ENCODE results near the gene SMPX. TPM values are rescaled to one million over a fixed set of nuclear protein-coding genes. Genes with fewer than 3 reads are reported as not detected.
A peak's percentile ranks its signal among the peaks of the same experiment; 100 is the strongest.

Gene SMPX
- total RNA-seq, 1 experiment from 2014 or later: 16.8 TPM

- no peak for DNase-seq
- Histone ChIP-seq H3K36me3 (no peaks in the 10 kb centered on the region), H3K4me1 (peaks cover 33% of the 10 kb centered on the region), H3K4me3 (no peak overlapping the region), H3K27ac (no peak overlapping the region), H3K9me3 (replicated peaks) (no peaks in the 10 kb centered on the region), H3K27me3 (no peaks in the 10 kb centered on the region)
Observed at GRCh38 chrX:21735768-21736127, 22.2 kb downstream of the SMPX start.

GRCh38 chrX:21735038-21735767 is 22.7 kb downstream of the SMPX start:
- H3K9me3 ChIP-seq (replicated peaks): no peaks in the 10 kb centered on the region
- H3K36me3 ChIP-seq: no peaks in the 10 kb centered on the region
- H3K4me1 ChIP-seq: peaks cover 27% of the 10 kb centered on the region
- no peaks in the 10 kb centered on the region for H3K27me3 ChIP-seq
- no peak overlapping the region for H3K4me3 ChIP-seq
- no peak overlapping the region for H3K27ac ChIP-seq
- DNase-seq: no peak

DNA sequence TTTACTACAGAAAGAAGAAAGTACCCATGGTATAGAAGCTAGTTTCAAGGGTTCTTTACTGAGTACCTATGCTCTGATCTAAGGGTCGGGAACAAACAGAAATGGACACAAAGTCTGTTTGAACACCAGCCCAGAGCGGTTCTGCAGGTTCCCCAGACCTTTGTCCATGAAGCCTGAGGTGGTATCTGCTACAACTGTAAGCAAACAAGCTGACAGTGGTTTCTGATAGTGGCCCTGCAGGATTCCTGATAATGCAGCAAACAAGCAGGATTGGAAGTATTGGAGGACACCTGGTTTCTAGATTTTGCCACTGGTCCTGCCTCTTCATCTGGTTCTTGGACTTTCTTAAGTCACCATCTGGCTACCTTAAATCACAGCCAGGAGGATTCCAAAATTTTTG is 23.7 kb downstream of the SMPX start:
- DNase-seq: no peak
- H3K27ac ChIP-seq: no peak overlapping the region

GRCh38 chrX:21733705-21734104 is 24.2 kb downstream of the SMPX start:
- Histone ChIP-seq H3K36me3 (no peaks in the 10 kb centered on the region), H3K4me1 (peaks cover 12% of the 10 kb centered on the region), H3K9me3 (replicated peaks) (no peaks in the 10 kb centered on the region), H3K27me3 (no peaks in the 10 kb centered on the region), H3K27ac (no peak overlapping the region), H3K4me3 (no peak overlapping the region)
- DNase-seq: no peak

More for the DNA sequence above, 23.7 kb downstream of the SMPX start:
- H3K36me3 ChIP-seq: no peaks in the 10 kb centered on the region
- no peaks in the 10 kb centered on the region for H3K9me3 ChIP-seq (replicated peaks)
- no peaks in the 10 kb centered on the region for H3K27me3 ChIP-seq
- H3K4me1 ChIP-seq: peaks cover 17% of the 10 kb centered on the region
- H3K4me3 ChIP-seq: no peak overlapping the region

- 0 out of 2 replicates have a peak, but pooled peaks cover 2% of the 10 kb centered on the region for H3K36me3 ChIP-seq
- no peaks in the 10 kb centered on the region for H3K9me3 ChIP-seq (replicated peaks)
- H3K27ac ChIP-seq: no peak overlapping the region
- H3K4me3 ChIP-seq: no peak overlapping the region
- DNase-seq: no peak
- H3K4me1 ChIP-seq: no peaks in the 10 kb centered on the region
- H3K27me3 ChIP-seq: no peaks in the 10 kb centered on the region
Observed at GRCh38 chrX:21730026-21730425, 27.9 kb downstream of the SMPX start.

GRCh38 chrX:21728276-21728968 is 29.5 kb downstream of the SMPX start:
- Histone ChIP-seq H3K4me1 (no peaks in the 10 kb centered on the region), H3K9me3 (replicated peaks) (no peaks in the 10 kb centered on the region), H3K27me3 (no peaks in the 10 kb centered on the region), H3K36me3 (0 out of 2 replicates have a peak, but pooled peaks cover 2% of the 10 kb centered on the region), H3K4me3 (no peak overlapping the region), H3K27ac (no peak overlapping the region)
- no peak for DNase-seq

DNA sequence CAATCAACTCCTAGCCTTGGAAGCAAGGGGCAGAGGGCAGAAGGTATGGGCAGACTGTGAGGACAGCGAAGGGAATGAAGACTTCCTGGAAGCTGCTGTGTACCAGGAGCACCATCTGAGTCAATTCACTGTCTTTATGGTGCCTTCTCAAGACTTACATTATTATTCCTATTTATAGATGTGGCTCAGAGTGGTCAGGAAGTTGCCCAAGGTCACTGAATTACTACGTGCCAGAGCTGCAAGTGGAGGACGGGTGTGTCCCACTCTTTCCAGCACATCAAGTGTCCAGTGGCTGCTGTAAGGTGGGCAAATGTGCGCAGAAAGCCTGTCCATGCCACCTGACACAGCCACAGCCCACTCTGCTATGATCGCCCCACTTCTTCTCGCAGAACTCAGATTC is 32.0 kb downstream of the SMPX start:
- DNase-seq: no peak
- H3K36me3 ChIP-seq: 0 out of 2 replicates have a peak, but pooled peaks cover 2% of the 10 kb centered on the region
- no peaks in the 10 kb centered on the region for H3K27me3 ChIP-seq
- H3K4me1 ChIP-seq: no peaks in the 10 kb centered on the region
- no peak overlapping the region for H3K4me3 ChIP-seq
- H3K27ac ChIP-seq: no peak overlapping the region
- H3K9me3 ChIP-seq (replicated peaks): no peaks in the 10 kb centered on the region

- no peak overlapping the region for H3K27ac ChIP-seq
- H3K36me3 ChIP-seq: 0 out of 2 replicates have a peak, but pooled peaks cover 2% of the 10 kb centered on the region
- H3K4me1 ChIP-seq: no peaks in the 10 kb centered on the region
- H3K9me3 ChIP-seq (replicated peaks): no peaks in the 10 kb centered on the region
- no peak overlapping the region for H3K4me3 ChIP-seq
- no peaks in the 10 kb centered on the region for H3K27me3 ChIP-seq
- DNase-seq: peak in 1 of 2 experiments; percentile 56
Observed at GRCh38 chrX:21725496-21725895, 32.4 kb downstream of the SMPX start.

- H3K36me3 ChIP-seq: 0 out of 2 replicates have a peak, but pooled peaks cover 2% of the 10 kb centered on the region
Observed at GRCh38 chrX:21723814-21724213, 34.1 kb downstream of the SMPX start.

GRCh38 chrX:21723084-21723483 is 34.8 kb downstream of the SMPX start:
- Histone ChIP-seq H3K36me3 (no peaks in the 10 kb centered on the region), H3K4me3 (no peak overlapping the region), H3K27me3 (no peaks in the 10 kb centered on the region), H3K9me3 (replicated peaks) (no peaks in the 10 kb centered on the region), H3K4me1 (no peaks in the 10 kb centered on the region), H3K27ac (no peak overlapping the region)
- peak; percentile 45 to 56 for DNase-seq

More at GRCh38 chrX:21723814-21724213, 34.1 kb downstream of the SMPX start:
- Histone ChIP-seq H3K4me1 (no peaks in the 10 kb centered on the region), H3K4me3 (no peak overlapping the region), H3K27ac (no peak overlapping the region), H3K9me3 (replicated peaks) (no peaks in the 10 kb centered on the region), H3K27me3 (no peaks in the 10 kb centered on the region)
- DNase-seq: no peak

GRCh38 chrX:21721195-21721594 is 36.7 kb downstream of the SMPX start:
- Histone ChIP-seq H3K27ac (no peak overlapping the region), H3K4me1 (no peaks in the 10 kb centered on the region), H3K36me3 (no peaks in the 10 kb centered on the region), H3K9me3 (replicated peaks) (no peaks in the 10 kb centered on the region), H3K4me3 (no peak overlapping the region), H3K27me3 (no peaks in the 10 kb centered on the region)
- no peak for DNase-seq

DNA sequence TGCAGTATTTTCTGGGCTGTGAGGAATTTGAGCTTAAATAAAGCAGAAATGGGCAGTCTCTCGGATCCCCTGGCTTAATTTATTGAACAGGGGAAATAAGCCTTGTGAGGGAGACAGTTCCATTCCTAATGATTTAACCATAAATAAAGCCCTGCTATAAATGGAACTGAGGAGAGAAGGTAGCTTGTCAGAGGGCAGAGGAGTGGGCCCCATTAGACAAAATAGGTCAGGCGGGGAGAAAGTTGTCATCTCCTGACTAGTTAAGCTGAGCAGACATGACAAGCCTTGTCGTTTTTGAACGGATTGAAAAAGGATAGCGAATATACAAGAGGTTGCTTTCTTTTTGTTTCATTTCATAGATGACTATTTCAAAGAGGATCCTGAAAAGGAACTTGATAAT is 39.3 kb downstream of the SMPX start:
- DNase-seq: no peak
- Histone ChIP-seq H3K27me3 (no peaks in the 10 kb centered on the region), H3K9me3 (replicated peaks) (no peaks in the 10 kb centered on the region), H3K27ac (no peak overlapping the region), H3K36me3 (no peaks in the 10 kb centered on the region), H3K4me1 (no peaks in the 10 kb centered on the region), H3K4me3 (no peak overlapping the region)

GRCh38 chrX:21717802-21718201 is 40.1 kb downstream of the SMPX start:
- DNase-seq: no peak
- H3K9me3 ChIP-seq (replicated peaks): peaks cover 4% of the 10 kb centered on the region; the same call in 1 of the 2 replicates

DNA sequence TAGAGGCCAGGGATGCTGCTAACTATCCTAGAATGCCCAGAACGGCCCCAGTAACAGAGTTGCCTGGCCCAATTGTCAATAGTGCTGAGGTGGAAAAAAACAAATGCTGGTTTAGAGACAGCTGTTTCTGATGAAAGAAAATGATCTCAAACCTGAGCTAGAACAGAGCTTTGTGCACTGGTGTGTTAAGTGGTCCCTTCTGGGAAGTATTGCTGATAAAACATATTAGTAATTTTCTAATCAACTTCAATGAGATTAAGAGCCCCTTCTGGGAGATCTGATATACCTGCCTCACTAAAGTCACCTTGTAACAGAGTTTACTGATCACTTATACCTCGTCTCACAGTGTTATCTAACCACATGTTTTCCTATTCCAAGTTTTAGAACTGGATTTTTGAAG is 42.1 kb downstream of the SMPX start:
- Histone ChIP-seq H3K9me3 (replicated peaks) (peaks cover 4% of the 10 kb centered on the region; the same call in 1 of the 2 replicates), H3K27ac (no peak overlapping the region), H3K27me3 (no peaks in the 10 kb centered on the region), H3K4me1 (no peaks in the 10 kb centered on the region), H3K4me3 (no peak overlapping the region), H3K36me3 (no peaks in the 10 kb centered on the region)
- DNase-seq: no peak

More at GRCh38 chrX:21717802-21718201, 40.1 kb downstream of the SMPX start:
- Histone ChIP-seq H3K27ac (no peak overlapping the region), H3K4me1 (no peaks in the 10 kb centered on the region), H3K4me3 (no peak overlapping the region), H3K27me3 (no peaks in the 10 kb centered on the region), H3K36me3 (no peaks in the 10 kb centered on the region)

- no peaks in the 10 kb centered on the region; the same call in 1 of the 2 replicates for H3K4me1 ChIP-seq
- no peak for DNase-seq
- peaks cover 4% of the 10 kb centered on the region; the same call in 1 of the 2 replicates for H3K9me3 ChIP-seq (replicated peaks)
- H3K27me3 ChIP-seq: no peaks in the 10 kb centered on the region
- no peak overlapping the region for H3K27ac ChIP-seq
- no peak overlapping the region for H3K4me3 ChIP-seq
- H3K36me3 ChIP-seq: no peaks in the 10 kb centered on the region
Observed at GRCh38 chrX:21715337-21715736, 42.6 kb downstream of the SMPX start.

Data from SJCRH30 (cell line).